ENCODE measurements around the gene CIB4. TPM values are rescaled to one million over a fixed set of nuclear protein-coding genes. Genes with fewer than 3 reads are reported as not detected.

The CIB4 gene
- total and polyA plus RNA-seq, 12 donors = not detected

- intact Hi-C loops (cut with DNase I) = loop anchor here in 2 of 10 donors (5.0 kb wide), 1 partner anchor 74 kb away; no protein-coding TSS in a partner anchor
Observed at GRCh38 chr2:26575836-26576564, 65.2 kb downstream of the CIB4 start.

DNA sequence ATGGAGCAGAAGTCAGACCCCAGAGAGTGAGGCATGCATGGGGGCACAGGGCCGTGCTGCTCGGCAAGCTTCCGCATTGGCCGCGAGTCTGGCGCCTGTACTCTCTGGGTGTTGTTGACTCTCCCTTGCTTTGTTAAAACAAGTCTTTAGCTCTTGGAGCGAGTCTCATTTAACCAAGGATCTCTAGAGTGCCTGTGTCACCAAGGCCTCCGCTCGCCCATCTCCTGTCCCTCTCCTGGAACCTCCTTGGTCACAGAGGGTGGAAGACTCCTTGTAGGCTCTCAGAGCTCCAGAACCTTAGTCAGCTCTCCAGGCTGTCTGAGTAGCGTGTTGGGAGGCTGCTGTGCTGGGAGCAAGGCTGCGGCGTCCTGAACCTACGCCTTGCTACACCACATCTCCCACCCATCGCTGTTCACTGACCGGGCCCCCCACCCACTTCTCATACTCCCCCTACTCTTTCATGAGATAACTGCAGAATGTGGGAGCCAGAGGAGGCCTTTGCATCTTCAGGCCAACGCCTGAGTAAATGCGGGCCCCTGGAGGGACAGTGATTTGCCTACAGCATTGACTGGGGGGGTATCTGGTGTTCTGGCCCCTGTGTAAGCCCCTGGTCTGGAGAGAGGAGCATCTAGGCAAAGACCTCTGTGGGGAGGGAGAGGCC, 66.1 kb downstream of the CIB4 start:
- no peaks in the 10 kb centered on the region for H3K9me3 ChIP-seq
- TF ChIP-seq, protein P1, sequence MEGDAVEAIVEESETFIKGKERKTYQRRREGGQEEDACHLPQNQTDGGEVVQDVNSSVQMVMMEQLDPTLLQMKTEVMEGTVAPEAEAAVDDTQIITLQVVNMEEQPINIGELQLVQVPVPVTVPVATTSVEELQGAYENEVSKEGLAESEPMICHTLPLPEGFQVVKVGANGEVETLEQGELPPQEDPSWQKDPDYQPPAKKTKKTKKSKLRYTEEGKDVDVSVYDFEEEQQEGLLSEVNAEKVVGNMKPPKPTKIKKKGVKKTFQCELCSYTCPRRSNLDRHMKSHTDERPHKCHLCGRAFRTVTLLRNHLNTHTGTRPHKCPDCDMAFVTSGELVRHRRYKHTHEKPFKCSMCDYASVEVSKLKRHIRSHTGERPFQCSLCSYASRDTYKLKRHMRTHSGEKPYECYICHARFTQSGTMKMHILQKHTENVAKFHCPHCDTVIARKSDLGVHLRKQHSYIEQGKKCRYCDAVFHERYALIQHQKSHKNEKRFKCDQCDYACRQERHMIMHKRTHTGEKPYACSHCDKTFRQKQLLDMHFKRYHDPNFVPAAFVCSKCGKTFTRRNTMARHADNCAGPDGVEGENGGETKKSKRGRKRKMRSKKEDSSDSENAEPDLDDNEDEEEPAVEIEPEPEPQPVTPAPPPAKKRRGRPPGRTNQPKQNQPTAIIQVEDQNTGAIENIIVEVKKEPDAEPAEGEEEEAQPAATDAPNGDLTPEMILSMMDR (IDR thresholded peaks at IDR 0.05) = no peak
- no peaks in the 10 kb centered on the region for H3K36me3 ChIP-seq
- DNase-seq (no peak), ATAC-seq (no peak)
- no peaks in the 10 kb centered on the region for H3K4me1 ChIP-seq
- intact Hi-C loops (cut with DNase I) = loop anchor here in 2 of 10 donors (5.0 kb wide), 1 partner anchor 73 kb away; no protein-coding TSS in a partner anchor
- WGBS, 2 donors = 84 to 85% methylated on average over 17 of the region's 17 CpGs
- peaks cover 0 to 63% (median 35%) of the 10 kb centered on the region in 7 donors for H3K27me3 ChIP-seq
- no peak overlapping the region for H3K4me3 ChIP-seq
- H3K27ac ChIP-seq = no peak overlapping the region

More at GRCh38 chr2:26575836-26576564, 65.2 kb downstream of the CIB4 start:
- Histone ChIP-seq H3K27ac (no peak overlapping the region), H3K27me3 (peaks cover 0 to 58% (median 35%) of the 10 kb centered on the region in 7 donors), H3K4me3 (no peak overlapping the region), H3K9me3 (no peaks in the 10 kb centered on the region), H3K36me3 (no peaks in the 10 kb centered on the region), H3K4me1 (no peaks in the 10 kb centered on the region)
- TF ChIP-seq, protein P1 (IDR thresholded peaks at IDR 0.05) = no peak
- DNase-seq = no peak
- 87 to 91% methylated on average over 17 of the region's 17 CpGs for WGBS, 2 donors
- no peak for ATAC-seq

GRCh38 chr2:26574066-26574899, 66.9 kb downstream of the CIB4 start:
- WGBS, 2 donors = 88% methylated on average over 14 to 15 of the region's 15 CpGs
- H3K4me1 ChIP-seq = no peaks in the 10 kb centered on the region
- no peak for ATAC-seq
- intact Hi-C loops (cut with DNase I) = no loop called here
- H3K4me3 ChIP-seq = no peak overlapping the region
- no peaks in the 10 kb centered on the region for H3K36me3 ChIP-seq
- no peaks in the 10 kb centered on the region for H3K9me3 ChIP-seq
- DNase-seq = no peak
- no peak overlapping the region for H3K27ac ChIP-seq
- H3K27me3 ChIP-seq = peaks cover 0 to 68% (median 34%) of the 10 kb centered on the region in 7 donors
- TF ChIP-seq, protein P1 (IDR thresholded peaks at IDR 0.05) = no peak

All from heart right ventricle (tissue), 16 donors.